Tibial nerve (tissue), 4 donors: ENCODE results near the gene COQ4. TPM values are rescaled to one million over a fixed set of nuclear protein-coding genes. Genes with fewer than 3 reads are reported as not detected.

Experiments used
- DNase-seq, 2 donors: peaks; one replicate each; pipeline ENCODE4 v3.0.0-alpha.2; 2019; ENCODE audit warnings: low spot score in 2 of 2
- H3K27ac ChIP-seq, 4 donors: fragments of 200-600 bp; sonication (generic) in 3 of 4; one replicate each; pipeline ENCODE4 v1.5.1; 2017 to 2019; ENCODE audit warnings: mild to moderate bottlenecking in 1 of 4
- H3K27me3 ChIP-seq, 2 donors: fragments of 200-600 bp; sonication (generic) in 1 of 2; one replicate each; pipeline versions ENCODE4 v1.5.1 to v1.6.0; 2017 to 2019
- H3K36me3 ChIP-seq, 3 donors: fragments of 200-600 bp; sonication (generic); one replicate each; pipeline ENCODE4 v1.5.1; 2018 to 2019
- H3K4me1 ChIP-seq, 4 donors: fragments of 200-600 bp; sonication (generic) in 3 of 4; one replicate each; pipeline ENCODE4 v1.5.1; 2017 to 2019
- H3K4me3 ChIP-seq, 4 donors: fragments of 200-600 bp; sonication (generic) in 3 of 4; one replicate each; pipeline ENCODE4 v1.5.1; 2017 to 2019; ENCODE audit warnings: mild to moderate bottlenecking in 1 of 4, moderate library complexity in 1 of 4
- H3K9me3 ChIP-seq, 4 donors: fragments of 200-600 bp; sonication (generic) in 3 of 4; one replicate each; pipeline ENCODE4 v1.5.1; 2017 to 2019
- EP300 ChIP-seq, 2 donors: sonication (generic); formaldehyde crosslinking; IDR thresholded peaks; one replicate each; pipeline ENCODE4 v1.6.1; 2017; ENCODE audit warnings: antibody characterized with exemption in 2 of 2, mild to moderate bottlenecking in 1 of 2
- POLR2A ChIP-seq, 2 donors: fragments of 450-650 bp; IDR thresholded peaks; one replicate each; pipeline ENCODE4 v1.6.1; 2017; ENCODE audit warnings: antibody characterized with exemption in 2 of 2, mild to moderate bottlenecking in 2 of 2, moderate library complexity in 2 of 2
- WGBS, 2 donors: methylation state at CpG; one replicate each; pipeline ENCODE4 v1.1.5; 2018; 5-methylcytosine and 5-hydroxymethylcytosine counted together
- total RNA-seq, 4 donors: library from RNA; depleted of rRNA; stranded (reverse); fragments of >200 nt; gene quantifications; one replicate each; pipeline ENCODE4 v1.1.0, GENCODE V29; 2016
- TF ChIP-seq, protein P1 (sequence below), 5 experiments: fragments of 200-600 bp in 3 of 5; fragments of 450-650 bp in 2 of 5; sonication (generic) in 3 of 5; IDR thresholded peaks; one replicate each; pipeline ENCODE4 v1.5.1; 2016 to 2019; ENCODE audit warnings: antibody characterized with exemption in 5 of 5, mild to moderate bottlenecking in 3 of 5, moderate library complexity in 2 of 5

Gene COQ4
- total RNA-seq, 4 donors from 2014 or later = 50.5 to 71.7 (median 65.5) TPM

DNA sequence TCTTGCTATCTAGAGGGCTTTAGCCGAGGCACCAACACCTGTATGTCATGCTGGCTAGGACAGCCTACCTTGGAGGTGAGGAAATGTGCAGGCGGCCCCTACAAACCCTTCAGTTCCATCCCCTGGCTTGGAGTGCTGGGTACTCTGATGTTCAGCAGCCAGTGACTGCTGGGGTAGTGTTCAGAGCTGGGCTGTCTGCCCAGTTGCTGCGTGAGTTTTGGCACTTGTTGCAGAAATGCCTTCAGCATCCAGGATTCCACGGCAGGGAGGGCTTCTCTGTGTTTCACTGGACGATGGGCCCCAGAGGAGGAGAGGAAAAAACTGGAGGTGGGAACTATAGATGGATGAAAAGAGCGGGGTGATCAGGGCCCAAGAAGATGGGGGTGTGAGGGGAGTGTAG, 36.2 kb upstream of the COQ4 start:
- no peak for DNase-seq
- Histone ChIP-seq H3K27ac (no peak overlapping the region), H3K36me3 (peaks cover 2 to 61% (median 9%) of the 10 kb centered on the region in 3 donors), H3K4me3 (no peak overlapping the region), H3K9me3 (no peaks in the 10 kb centered on the region), H3K27me3 (no peaks in the 10 kb centered on the region), H3K4me1 (no peaks in the 10 kb centered on the region)
- 33 to 49% methylated on average over 6 of the region's 6 CpGs for WGBS, 2 donors
- TF ChIP-seq, protein P1, sequence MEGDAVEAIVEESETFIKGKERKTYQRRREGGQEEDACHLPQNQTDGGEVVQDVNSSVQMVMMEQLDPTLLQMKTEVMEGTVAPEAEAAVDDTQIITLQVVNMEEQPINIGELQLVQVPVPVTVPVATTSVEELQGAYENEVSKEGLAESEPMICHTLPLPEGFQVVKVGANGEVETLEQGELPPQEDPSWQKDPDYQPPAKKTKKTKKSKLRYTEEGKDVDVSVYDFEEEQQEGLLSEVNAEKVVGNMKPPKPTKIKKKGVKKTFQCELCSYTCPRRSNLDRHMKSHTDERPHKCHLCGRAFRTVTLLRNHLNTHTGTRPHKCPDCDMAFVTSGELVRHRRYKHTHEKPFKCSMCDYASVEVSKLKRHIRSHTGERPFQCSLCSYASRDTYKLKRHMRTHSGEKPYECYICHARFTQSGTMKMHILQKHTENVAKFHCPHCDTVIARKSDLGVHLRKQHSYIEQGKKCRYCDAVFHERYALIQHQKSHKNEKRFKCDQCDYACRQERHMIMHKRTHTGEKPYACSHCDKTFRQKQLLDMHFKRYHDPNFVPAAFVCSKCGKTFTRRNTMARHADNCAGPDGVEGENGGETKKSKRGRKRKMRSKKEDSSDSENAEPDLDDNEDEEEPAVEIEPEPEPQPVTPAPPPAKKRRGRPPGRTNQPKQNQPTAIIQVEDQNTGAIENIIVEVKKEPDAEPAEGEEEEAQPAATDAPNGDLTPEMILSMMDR (IDR thresholded peaks at IDR 0.05) = no peak
- TF ChIP-seq POLR2A (IDR thresholded peaks at IDR 0.05) = no peak
- TF ChIP-seq EP300 (IDR thresholded peaks at IDR 0.05) = no peak

DNA sequence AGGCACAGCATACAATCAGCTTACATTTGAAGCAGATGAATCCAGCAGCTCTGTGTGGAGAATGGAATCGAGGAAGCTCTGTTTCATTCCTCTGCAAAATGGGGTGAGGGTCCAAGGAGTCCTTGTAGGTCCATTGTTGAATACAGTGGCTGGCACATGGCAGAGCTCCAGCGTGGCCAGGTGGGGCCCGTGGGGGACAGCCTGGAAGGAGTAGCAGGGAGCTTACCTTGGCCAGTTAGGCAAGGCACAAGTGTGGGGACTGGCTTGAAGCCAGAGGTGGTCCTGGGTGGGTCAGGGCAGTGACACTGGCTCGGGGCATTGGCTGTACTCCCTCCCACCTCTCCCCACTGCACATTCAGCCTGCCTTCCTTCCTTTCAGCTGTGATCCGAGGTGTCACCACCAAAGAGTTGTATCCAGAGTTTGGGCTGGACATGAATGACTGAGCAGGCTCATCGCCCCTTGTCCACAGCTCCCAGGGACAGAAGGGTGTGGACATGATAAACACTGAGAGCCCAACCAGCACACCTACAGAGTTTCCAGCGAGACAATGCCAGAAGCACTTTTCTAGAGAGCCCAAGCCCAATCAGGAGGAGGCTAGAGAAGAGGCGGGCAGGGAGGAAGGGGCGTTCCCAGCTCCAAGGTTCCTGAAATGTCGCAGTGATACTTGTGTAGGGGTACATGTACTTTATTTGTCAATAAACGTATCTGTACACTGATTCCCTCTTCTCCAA, 34.2 kb upstream of the COQ4 start:
- Histone ChIP-seq H3K27ac (no peak overlapping the region), H3K27me3 (no peaks in the 10 kb centered on the region), H3K4me1 (no peaks in the 10 kb centered on the region), H3K9me3 (no peaks in the 10 kb centered on the region), H3K36me3 (peaks cover 2 to 68% (median 9%) of the 10 kb centered on the region in 3 donors), H3K4me3 (no peak overlapping the region)
- TF ChIP-seq EP300 (IDR thresholded peaks at IDR 0.05) (no peak), POLR2A (IDR thresholded peaks at IDR 0.05) (no peak)
- TF ChIP-seq, protein P1 (IDR thresholded peaks at IDR 0.05) = no peak
- DNase-seq = no peak
- 81 to 89% methylated on average over 11 of the region's 11 CpGs for WGBS, 2 donors

DNA sequence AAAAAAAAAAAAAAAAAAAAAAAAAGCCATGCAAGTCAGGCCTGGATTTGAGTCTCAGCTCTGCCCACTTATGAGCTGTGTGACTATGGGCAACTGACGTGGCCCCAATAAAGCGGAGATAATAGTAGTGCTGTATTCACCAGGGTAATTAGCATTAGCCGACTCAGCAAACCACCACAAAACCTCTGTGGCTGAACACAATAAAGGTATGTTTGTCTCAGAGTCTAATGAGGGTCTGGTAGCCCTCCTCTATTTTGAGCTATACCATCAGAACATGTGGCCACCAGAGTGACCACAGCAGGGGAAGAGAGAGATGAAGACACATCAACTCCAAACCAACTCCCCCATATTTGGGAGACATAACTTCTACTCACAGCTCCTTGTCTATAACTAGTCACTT, 30.6 kb upstream of the COQ4 start:
- 74 to 81% methylated on average over 3 of the region's 3 CpGs for WGBS, 2 donors

DNA sequence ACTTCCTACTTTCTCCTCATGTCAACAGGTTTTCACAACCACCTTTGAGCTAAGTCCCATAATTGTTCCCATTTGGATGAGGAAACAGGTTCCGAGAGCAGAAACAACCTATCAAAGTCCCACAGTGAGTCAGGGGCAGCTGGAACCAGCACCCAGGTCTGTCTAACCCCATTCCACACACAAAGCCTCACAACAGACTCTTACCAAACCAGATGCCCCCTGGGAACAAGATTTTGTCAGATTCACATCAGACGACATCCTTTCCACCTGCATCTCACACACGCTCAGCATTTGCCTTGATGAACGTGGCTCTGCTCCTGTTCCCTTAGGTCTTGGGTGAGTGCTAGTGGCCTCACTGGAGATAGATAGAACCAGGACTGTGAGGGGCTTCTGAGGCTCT, 29.5 kb upstream of the COQ4 start:
- no peak overlapping the region for H3K27ac ChIP-seq
- TF ChIP-seq EP300 (IDR thresholded peaks at IDR 0.05) = no peak
- no peak for TF ChIP-seq POLR2A (IDR thresholded peaks at IDR 0.05)
- H3K36me3 ChIP-seq = peaks cover 2 to 34% (median 4%) of the 10 kb centered on the region in 3 donors
- no peaks in the 10 kb centered on the region for H3K4me1 ChIP-seq
- H3K4me3 ChIP-seq = no peak overlapping the region
- WGBS, 2 donors = 79 to 85% methylated on average over 4 of the region's 4 CpGs
- DNase-seq = no peak
- H3K9me3 ChIP-seq = no peaks in the 10 kb centered on the region
- no peaks in the 10 kb centered on the region for H3K27me3 ChIP-seq

More for the DNA sequence above, 30.6 kb upstream of the COQ4 start:
- Histone ChIP-seq H3K27ac (no peak overlapping the region), H3K4me1 (no peaks in the 10 kb centered on the region), H3K27me3 (no peaks in the 10 kb centered on the region), H3K4me3 (no peak overlapping the region), H3K9me3 (no peaks in the 10 kb centered on the region), H3K36me3 (peaks cover 2 to 45% (median 4%) of the 10 kb centered on the region in 3 donors)
- TF ChIP-seq POLR2A (IDR thresholded peaks at IDR 0.05) (no peak), EP300 (IDR thresholded peaks at IDR 0.05) (no peak)
- TF ChIP-seq, protein P1 (IDR thresholded peaks at IDR 0.05) = no peak
- DNase-seq = no peak

DNA sequence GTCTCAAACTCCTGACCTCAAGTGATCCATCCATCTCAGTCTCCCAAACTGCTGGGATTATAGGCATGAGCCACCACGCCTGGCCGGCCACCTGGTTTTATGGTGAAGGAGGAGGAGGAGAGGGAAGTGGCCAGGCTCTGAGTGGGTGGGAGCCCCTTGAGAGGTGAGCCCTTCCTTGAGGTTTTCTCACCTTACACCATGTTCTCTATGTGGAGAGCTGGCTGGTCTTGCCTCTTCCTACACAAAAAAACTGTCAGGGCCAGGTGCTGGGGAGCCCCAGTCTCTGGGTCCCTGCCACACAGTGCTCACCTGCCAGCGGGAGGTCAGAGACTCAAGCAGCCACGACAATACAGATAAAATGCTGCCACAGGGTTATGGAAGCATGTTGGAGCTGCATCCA, 28.5 kb upstream of the COQ4 start:
- Histone ChIP-seq H3K27me3 (no peaks in the 10 kb centered on the region), H3K36me3 (peaks cover 0 to 24% (median 2%) of the 10 kb centered on the region in 3 donors), H3K9me3 (no peaks in the 10 kb centered on the region), H3K4me3 (no peak overlapping the region), H3K27ac (no peak overlapping the region), H3K4me1 (no peaks in the 10 kb centered on the region)
- no peak for TF ChIP-seq POLR2A (IDR thresholded peaks at IDR 0.05)
- TF ChIP-seq EP300 (IDR thresholded peaks at IDR 0.05) = no peak
- TF ChIP-seq, protein P1 (IDR thresholded peaks at IDR 0.05) = no peak
- 78 to 94% methylated on average over 4 of the region's 4 CpGs for WGBS, 2 donors
- no peak for DNase-seq
